ENCODE results near the gene ARSI. TPM values are rescaled to one million over a fixed set of nuclear protein-coding genes. Genes with fewer than 3 reads are reported as not detected.

The ARSI gene
- total RNA-seq, 1 donor from 2014 or later, result not detected

DNA sequence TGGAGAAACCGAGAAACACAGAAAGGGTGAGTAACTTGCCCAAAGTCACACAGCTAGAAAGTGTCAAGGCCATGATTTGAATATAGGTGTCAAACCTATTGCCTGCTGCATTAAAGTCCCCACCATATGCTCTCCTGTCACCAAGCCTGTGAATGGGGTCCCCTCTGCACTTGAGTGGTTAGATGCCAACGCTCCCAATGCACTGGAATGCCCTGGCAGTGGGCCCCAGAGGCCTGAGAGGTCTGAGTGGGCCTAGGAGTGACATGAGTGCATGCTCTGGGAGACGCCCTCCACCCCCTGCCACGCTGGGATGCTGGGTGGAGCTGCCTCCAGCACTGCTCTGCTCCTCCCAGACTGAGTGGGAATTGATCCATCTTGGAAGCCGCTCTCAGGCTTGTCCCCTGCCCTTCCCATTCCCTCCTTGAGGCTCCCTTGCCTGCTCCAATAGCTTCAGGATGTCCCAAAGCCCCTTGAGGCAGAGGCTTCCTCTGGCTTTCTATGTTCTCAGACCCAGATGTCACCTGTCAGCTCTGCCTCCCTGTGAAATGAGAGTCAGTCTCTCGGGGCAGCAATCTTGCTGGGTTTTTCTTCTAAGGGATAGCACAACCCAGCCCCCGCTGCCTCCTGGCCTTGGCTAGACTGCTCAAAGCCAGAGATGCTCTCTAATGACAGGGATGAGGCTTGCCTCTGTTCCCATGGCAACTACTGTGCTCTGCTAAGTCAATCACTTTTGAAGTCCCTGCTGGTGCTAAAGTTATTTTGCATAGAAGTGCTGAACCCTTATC lies 6.6 kb upstream of the ARSI start:
- Mint-ChIP-seq H3K4me3 (no peak overlapping the region), H3K36me3 (ENCODE audit: low read depth) (no peaks in the 10 kb centered on the region), H3K27ac (no peak overlapping the region), H3K4me1 (peaks cover 2% of the 10 kb centered on the region), H3K9me3 (no peaks in the 10 kb centered on the region), H3K27me3 (peaks cover 25% of the 10 kb centered on the region)
- intact Hi-C loops (cut with micrococcal nuclease), result no loop called here
- no peak for DNase-seq

DNA sequence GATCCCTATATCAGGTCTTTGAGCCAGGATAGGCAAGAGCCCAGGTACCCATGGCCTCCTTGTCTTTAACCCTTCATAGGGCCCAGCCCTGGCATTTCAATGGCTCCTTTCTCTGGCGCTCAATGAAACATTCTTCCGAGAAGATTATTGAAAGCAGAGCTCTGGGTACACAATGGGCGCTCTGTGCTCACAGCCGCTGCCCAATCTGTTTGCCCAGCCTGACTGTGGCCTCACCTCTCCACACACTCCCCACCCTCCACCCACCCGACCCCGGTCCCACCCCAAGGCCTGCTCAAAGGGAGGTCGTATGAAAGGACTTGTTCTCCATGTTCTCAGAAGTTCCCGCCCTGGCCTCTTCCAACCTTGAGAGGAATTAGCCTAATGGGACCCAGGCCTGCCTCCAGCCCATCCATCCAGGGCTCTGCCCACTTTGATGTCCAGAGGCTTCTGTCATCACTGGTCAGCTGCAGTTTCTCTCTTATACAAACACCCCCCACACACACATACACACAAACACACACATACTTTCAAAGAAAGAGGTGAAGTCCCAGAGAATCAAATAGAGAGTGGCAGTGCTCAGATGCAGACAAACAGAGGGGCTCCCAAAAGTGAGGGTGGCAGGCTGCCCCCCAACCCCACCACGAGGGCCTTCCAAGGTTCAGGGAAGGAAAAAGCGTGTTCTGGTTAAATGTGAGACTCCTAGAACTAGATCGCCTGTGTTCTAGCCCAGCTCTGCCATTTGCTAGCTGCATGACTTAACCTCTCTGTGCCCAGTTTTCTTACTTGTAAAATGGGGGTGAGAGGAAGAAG lies 5.1 kb upstream of the ARSI start:
- intact Hi-C loops (cut with micrococcal nuclease), result no loop called here
- no peak overlapping the region for H3K4me3 Mint-ChIP-seq
- H3K36me3 Mint-ChIP-seq (ENCODE audit: low read depth), result no peaks in the 10 kb centered on the region
- no peaks in the 10 kb centered on the region for H3K9me3 Mint-ChIP-seq
- peaks cover 2% of the 10 kb centered on the region for H3K4me1 Mint-ChIP-seq
- no peak overlapping the region for H3K27ac Mint-ChIP-seq
- DNase-seq, result no peak
- peaks cover 38% of the 10 kb centered on the region for H3K27me3 Mint-ChIP-seq

DNA sequence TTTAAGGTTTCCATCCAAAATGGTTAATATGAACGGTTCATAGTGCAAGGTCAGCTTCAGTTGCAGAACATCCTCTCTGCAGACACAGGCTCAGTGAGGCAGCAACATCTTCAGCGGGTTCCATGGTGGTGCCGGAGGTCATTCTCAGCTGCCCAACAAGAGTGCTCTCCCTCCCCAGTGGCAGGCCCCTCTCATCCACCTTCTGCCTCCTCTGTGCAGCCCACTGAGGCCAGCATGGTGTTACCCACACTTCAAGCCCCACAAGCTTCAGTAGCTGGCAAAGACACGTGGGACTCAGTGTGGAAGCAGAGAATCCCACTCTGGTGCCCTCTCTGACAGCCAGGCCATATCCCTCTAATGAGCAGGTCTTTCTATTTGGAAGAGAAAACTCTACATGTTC lies 4.1 kb upstream of the ARSI start:
- no peak overlapping the region for H3K27ac Mint-ChIP-seq
- H3K9me3 Mint-ChIP-seq, result no peaks in the 10 kb centered on the region
- DNase-seq, result no peak
- no peak overlapping the region for H3K4me3 Mint-ChIP-seq
- H3K36me3 Mint-ChIP-seq (ENCODE audit: low read depth), result no peaks in the 10 kb centered on the region
- intact Hi-C loops (cut with micrococcal nuclease), result no loop called here
- H3K27me3 Mint-ChIP-seq, result peaks cover 38% of the 10 kb centered on the region
- peaks cover 2% of the 10 kb centered on the region for H3K4me1 Mint-ChIP-seq

DNA sequence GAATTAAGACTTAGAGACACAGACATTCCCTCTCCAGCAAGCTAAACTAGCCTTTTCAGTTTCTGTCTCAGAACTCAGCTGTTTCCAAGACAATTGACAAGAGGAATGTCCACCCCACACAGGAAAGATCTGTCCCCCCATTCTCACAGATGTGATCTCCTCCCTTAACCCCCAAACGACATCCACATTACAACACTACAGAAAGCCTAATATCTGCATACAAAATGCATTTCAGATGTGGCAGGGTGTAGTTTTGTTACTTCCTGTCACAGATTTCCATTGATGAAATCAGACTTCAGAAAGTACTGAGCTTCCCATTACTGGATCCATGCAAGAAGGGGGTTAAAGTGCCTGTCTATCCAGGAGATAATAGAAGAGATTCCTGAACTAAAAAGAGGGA lies 2.9 kb upstream of the ARSI start:
- H3K4me3 Mint-ChIP-seq, result no peak overlapping the region
- H3K9me3 Mint-ChIP-seq, result no peaks in the 10 kb centered on the region
- H3K4me1 Mint-ChIP-seq, result peaks cover 2% of the 10 kb centered on the region
- peaks cover 46% of the 10 kb centered on the region for H3K27me3 Mint-ChIP-seq
- DNase-seq, result no peak
- no peaks in the 10 kb centered on the region for H3K36me3 Mint-ChIP-seq (ENCODE audit: low read depth)
- intact Hi-C loops (cut with micrococcal nuclease), result no loop called here
- H3K27ac Mint-ChIP-seq, result no peak overlapping the region

DNA sequence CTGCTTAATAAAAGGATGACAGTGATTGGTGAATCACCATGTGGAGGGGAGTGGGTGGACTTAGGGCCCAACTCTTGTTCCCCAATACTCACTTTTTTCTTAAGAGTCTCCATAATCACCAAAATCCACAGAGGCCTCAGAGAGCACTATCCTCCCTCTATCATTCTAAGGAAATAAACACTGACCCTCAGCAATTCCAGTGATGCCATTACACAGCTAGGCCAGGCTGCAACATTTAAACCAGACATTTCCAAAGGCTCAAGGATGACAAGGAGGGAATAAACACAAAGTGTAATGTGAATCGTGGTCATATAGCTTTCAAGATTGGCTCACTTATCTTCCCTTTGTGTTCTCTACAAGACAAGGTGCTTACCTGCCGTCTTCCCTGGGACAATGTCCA lies 2.4 kb upstream of the ARSI start:
- H3K27me3 Mint-ChIP-seq, result peaks cover 46% of the 10 kb centered on the region
- H3K4me3 Mint-ChIP-seq, result no peak overlapping the region
- H3K4me1 Mint-ChIP-seq, result peaks cover 2% of the 10 kb centered on the region

DNA sequence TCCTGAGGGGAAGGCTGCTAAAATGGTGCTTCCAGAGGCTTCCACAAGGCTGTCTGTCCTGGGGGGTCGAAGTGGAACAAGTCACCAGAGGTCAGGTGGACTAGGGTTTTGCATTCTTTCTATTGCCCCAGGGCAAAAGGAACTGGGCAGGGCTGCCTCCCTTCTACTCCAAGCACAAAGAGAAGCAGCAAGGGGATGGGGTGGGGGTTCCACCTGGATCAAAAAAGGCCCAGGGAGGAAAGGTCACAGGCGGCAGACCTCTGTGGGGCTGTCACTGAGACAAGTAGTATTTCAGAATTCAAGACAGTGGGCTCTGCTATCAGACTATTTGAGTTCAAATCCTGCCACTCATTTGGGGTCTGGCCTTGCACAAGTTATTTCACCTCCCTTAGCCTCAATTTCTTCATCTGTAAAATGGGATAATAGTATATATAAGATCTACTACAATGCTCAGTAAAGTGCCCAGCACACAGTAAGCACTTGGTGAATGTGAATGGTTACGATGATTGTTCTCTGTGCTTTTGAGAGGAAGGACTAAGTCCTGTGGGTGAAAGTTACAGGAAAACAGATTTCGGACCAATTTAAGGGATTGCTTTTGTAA lies 1.9 kb upstream of the ARSI start:
- Mint-ChIP-seq H3K27me3 (peaks cover 47% of the 10 kb centered on the region), H3K4me3 (no peak overlapping the region), H3K4me1 (peaks cover 2% of the 10 kb centered on the region), H3K36me3 (ENCODE audit: low read depth) (no peaks in the 10 kb centered on the region), H3K9me3 (no peaks in the 10 kb centered on the region), H3K27ac (no peak overlapping the region)
- no peak for DNase-seq
- intact Hi-C loops (cut with micrococcal nuclease), result no loop called here

More for the DNA sequence above, 2.4 kb upstream of the ARSI start:
- H3K9me3 Mint-ChIP-seq, result no peaks in the 10 kb centered on the region
- no peak overlapping the region for H3K27ac Mint-ChIP-seq
- no peaks in the 10 kb centered on the region for H3K36me3 Mint-ChIP-seq (ENCODE audit: low read depth)
- intact Hi-C loops (cut with micrococcal nuclease), result no loop called here
- DNase-seq, result no peak

DNA sequence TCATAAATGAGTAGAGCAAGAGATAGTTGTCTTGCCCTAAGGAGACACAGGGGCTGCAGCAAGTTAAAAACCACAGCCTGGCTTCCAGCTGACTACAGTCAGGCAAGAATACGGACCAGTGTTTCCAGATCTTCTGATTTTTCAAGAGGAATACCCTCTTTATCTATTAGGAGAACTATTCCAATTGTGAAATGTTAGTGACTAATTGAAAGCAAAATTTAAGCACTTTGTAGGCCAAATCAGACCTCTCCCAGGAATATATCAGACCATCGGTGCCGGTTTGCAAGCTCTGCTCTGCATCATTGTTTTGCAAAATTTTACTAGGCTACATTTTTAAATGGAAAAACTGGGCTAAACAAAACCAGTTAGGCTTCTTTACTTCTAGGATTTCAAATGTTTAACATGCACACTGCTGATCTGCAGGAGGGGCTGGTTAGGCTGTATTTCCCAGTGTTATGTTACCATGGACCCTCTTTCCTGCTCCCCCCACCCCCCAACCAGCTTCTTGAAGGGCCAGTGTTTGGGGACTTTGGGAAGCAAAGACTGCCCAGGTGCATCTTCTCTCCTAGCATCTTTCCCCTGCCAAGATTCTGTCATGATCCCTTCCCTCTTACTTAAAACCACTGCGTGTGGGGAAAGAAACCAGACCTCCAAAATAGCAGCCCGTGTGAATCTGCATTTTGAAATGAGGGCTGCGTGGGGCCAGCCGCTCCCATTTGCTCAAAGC lies 1.1 kb upstream of the ARSI start:
- H3K4me1 Mint-ChIP-seq, result peaks cover 2% of the 10 kb centered on the region
- peaks cover 45% of the 10 kb centered on the region for H3K27me3 Mint-ChIP-seq
- no peaks in the 10 kb centered on the region for H3K36me3 Mint-ChIP-seq (ENCODE audit: low read depth)
- DNase-seq, result no peak
- H3K27ac Mint-ChIP-seq, result no peak overlapping the region
- no peak overlapping the region for H3K4me3 Mint-ChIP-seq
- intact Hi-C loops (cut with micrococcal nuclease), result no loop called here
- no peaks in the 10 kb centered on the region for H3K9me3 Mint-ChIP-seq

DNA sequence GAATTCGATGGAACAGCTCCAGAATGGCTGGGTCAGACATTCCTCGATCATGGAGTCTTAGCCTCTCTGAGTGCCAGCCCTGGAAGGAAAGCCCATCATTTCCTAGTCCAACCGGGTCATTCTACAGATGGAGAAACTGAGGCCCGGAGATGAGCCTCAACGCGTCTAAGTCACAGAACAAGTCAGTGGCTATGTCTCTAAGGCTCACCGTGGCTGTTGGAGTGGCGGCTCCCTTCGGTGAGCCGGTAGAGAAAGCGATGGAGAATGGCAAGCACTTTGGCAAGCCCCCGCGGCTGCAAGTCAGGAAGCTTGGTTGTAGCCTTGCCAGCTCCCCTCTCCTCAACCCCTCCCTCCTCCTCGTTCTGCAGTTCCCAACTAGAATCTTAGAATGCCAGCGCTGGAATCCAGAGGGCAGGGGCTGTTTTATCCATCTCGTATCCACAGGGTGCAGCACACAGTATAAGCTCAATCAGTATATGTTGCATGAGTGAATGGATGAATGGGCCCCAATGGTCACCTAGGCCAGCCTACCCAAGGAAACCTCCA lies 438 bp upstream of the ARSI start:
- Mint-ChIP-seq H3K9me3 (no peaks in the 10 kb centered on the region), H3K4me1 (peaks cover 2% of the 10 kb centered on the region), H3K4me3 (no peak overlapping the region), H3K36me3 (ENCODE audit: low read depth) (no peaks in the 10 kb centered on the region), H3K27ac (no peak overlapping the region), H3K27me3 (peaks cover 45% of the 10 kb centered on the region)
- intact Hi-C loops (cut with micrococcal nuclease), result no loop called here
- no peak for DNase-seq

DNA sequence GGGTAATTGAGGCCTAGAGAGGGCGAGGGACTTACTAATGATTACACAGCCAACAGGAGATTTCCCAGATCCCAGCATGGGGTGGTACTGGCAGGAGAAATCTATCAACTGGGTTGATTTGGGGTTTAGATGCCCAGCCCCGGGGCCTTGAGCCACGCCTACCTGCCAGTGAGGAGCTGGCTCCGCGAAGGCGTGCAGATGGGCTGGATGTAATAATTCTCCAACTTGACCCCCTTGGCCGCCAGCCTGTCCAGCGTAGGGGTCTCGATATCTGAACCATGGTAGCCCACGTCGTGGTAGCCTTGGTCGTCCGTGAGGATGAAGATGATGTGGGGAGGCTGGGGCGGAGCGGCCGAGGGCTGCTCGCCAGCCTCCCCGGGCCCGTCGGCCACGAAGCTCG lies 804 bp downstream of the ARSI start:
- H3K27me3 Mint-ChIP-seq, result peaks cover 45% of the 10 kb centered on the region
- DNase-seq, result no peak
- no peak overlapping the region for H3K4me3 Mint-ChIP-seq
- H3K27ac Mint-ChIP-seq, result no peak overlapping the region
- intact Hi-C loops (cut with micrococcal nuclease), result no loop called here
- peaks cover 2% of the 10 kb centered on the region for H3K4me1 Mint-ChIP-seq
- H3K36me3 Mint-ChIP-seq (ENCODE audit: low read depth), result no peaks in the 10 kb centered on the region
- no peaks in the 10 kb centered on the region for H3K9me3 Mint-ChIP-seq

DNA sequence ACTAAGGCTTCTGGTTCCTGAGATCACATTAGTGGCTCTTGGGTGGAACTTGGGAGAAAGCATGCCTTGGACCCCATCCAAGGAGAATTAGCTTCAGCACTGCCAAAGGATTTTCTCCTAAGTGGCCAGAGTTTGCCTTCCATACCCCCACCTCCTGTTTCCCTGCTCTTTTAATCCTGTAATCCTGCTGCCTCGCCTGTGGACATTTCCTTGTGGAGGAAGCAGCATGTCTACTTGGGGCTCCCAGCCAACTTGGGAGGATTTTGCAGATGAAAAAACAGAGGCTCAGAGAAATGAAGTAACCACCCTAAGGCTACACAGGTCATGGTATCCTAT lies 1.6 kb downstream of the ARSI start:
- no peak for DNase-seq
- Mint-ChIP-seq H3K36me3 (ENCODE audit: low read depth) (no peaks in the 10 kb centered on the region), H3K4me1 (peaks cover 2% of the 10 kb centered on the region), H3K27me3 (peaks cover 44% of the 10 kb centered on the region), H3K4me3 (no peak overlapping the region), H3K27ac (no peak overlapping the region), H3K9me3 (no peaks in the 10 kb centered on the region)
- intact Hi-C loops (cut with micrococcal nuclease), result no loop called here

DNA sequence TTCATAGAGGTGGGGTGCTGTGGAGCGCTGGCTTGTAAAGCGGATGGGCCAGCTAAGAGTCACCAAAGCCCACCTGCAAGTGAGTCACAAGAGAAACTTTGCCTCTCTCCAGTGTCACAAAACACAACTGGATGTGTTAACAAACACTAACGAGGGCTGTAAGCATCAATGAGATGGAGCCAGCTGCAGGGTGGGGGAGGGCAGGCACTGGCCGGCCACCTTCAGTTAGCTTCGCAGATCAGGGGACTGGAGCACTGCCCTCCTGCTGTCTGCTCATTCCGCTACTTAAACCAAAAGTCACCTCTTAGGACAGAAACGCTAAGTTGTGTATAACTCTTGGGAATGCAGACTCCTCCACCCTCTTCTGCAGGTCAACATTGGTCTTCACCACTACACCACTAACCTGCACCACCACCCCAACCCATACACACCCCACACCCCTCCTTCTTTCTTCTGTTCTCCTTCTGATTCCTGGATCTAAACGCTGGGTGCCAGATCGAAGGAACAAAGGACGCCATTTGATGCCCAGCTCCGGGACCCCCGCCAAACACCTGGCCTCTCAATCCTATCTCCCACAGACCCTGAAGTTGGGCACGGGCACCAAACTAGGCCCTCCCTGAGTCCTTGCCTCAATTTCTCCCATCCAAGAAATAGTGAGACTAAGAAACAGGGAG lies 2.1 kb downstream of the ARSI start:
- H3K4me3 Mint-ChIP-seq, result no peak overlapping the region
- H3K4me1 Mint-ChIP-seq, result peaks cover 2% of the 10 kb centered on the region
- no peak for DNase-seq
- intact Hi-C loops (cut with micrococcal nuclease), result no loop called here
- no peaks in the 10 kb centered on the region for H3K9me3 Mint-ChIP-seq
- H3K27ac Mint-ChIP-seq, result no peak overlapping the region
- H3K27me3 Mint-ChIP-seq, result peaks cover 41% of the 10 kb centered on the region
- no peaks in the 10 kb centered on the region for H3K36me3 Mint-ChIP-seq (ENCODE audit: low read depth)

DNA sequence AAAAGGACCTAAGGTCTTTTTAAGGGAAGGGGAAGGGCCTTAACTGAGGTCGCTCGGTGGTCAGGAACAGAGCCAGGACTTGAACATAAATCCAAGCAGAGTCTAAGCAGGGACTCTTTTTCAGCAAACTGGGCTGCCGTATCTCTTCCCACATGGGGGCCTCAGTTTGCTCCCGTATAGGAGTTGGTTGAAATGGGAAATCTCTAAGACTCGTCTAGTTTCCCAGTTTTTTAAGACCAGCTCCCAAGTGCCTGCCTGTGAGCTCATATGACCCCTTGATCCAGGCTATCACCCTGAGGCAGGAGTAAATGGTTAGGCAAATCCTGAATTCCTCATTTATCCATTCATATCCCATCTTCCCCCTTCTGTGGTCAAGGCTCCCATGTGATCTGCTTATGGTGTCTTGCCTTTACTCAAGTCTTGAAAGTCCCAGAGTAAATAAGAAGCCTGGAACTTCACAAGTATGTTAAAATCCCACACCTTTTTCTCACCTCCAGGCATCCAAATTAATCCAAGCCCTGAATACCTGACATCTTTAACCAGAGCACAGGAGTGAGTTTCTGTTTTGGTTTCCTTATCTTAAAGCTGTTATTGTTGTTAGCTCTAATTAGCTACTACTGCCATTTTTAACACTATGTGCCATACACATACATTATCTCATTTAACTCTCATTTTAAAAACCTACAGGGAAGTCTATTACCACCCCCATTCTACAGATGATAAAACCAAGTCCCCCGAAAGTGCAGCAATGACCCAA lies 3.0 kb downstream of the ARSI start:
- Mint-ChIP-seq H3K4me1 (no peaks in the 10 kb centered on the region), H3K27ac (no peak overlapping the region), H3K4me3 (no peak overlapping the region), H3K9me3 (no peaks in the 10 kb centered on the region), H3K27me3 (peaks cover 34% of the 10 kb centered on the region), H3K36me3 (ENCODE audit: low read depth) (no peaks in the 10 kb centered on the region)
- no peak for DNase-seq
- intact Hi-C loops (cut with micrococcal nuclease), result no loop called here

Measured in activated CD4-positive, alpha-beta T cell treated with anti-CD3 and anti-CD28 coated beads, Interleukin-2, amount 10 ng/mL, durations not matched to agents 24 days and 14 days (primary cell).